DLD1 (cell line): ENCODE measurements around the gene TRHDE.
"Not testable (repeated sequence)": the region's sequence is repeated elsewhere in the genome, so short reads cannot be mapped to it uniquely, and the experiment has no call there.

Experiments
- in situ Hi-C: cut with HindIII; loops from 2 replicates; pipeline ENCODE4 v1.10.0; 2017; ENCODE audit warnings: low sequenced_read_pairs

TRHDE gene

GRCh38 chr12:72499244-72499643, 227.1 kb downstream of the TRHDE start:
- in situ Hi-C loops: no loop called here

GRCh38 chr12:72502546-72502945, 230.4 kb downstream of the TRHDE start:
- in situ Hi-C loops: no loop called here

GRCh38 chr12:72505227-72505626, 233.1 kb downstream of the TRHDE start:
- in situ Hi-C loops: no loop called here

- in situ Hi-C loops: no loop called here
Observed at GRCh38 chr12:72509891-72510290, 237.7 kb downstream of the TRHDE start.

- in situ Hi-C loops: no loop called here
Observed at GRCh38 chr12:72510772-72511171, 238.6 kb downstream of the TRHDE start.

GRCh38 chr12:72511498-72511897, 239.3 kb downstream of the TRHDE start:
- in situ Hi-C loops: no loop called here

- in situ Hi-C loops: no loop called here
Observed at GRCh38 chr12:72511906-72512305, 239.7 kb downstream of the TRHDE start.

GRCh38 chr12:72520044-72520678, 248.0 kb downstream of the TRHDE start:
- in situ Hi-C loops: not testable (repeated sequence)

GRCh38 chr12:72521326-72521725, 249.2 kb downstream of the TRHDE start:
- in situ Hi-C loops: no loop called here

- in situ Hi-C loops: no loop called here
Observed at GRCh38 chr12:72522411-72522810, 250.2 kb downstream of the TRHDE start.

GRCh38 chr12:72523754-72524153, 251.6 kb downstream of the TRHDE start:
- in situ Hi-C loops: no loop called here

- in situ Hi-C loops: no loop called here
Observed at GRCh38 chr12:72535212-72535990, 263.2 kb downstream of the TRHDE start.

GRCh38 chr12:72540811-72541210, 268.6 kb downstream of the TRHDE start:
- in situ Hi-C loops: no loop called here

- in situ Hi-C loops: no loop called here
Observed at GRCh38 chr12:72543777-72544467, 271.8 kb downstream of the TRHDE start.

GRCh38 chr12:72546106-72546505, 273.9 kb downstream of the TRHDE start:
- in situ Hi-C loops: no loop called here

- in situ Hi-C loops: no loop called here
Observed at GRCh38 chr12:72547573-72547972, 275.4 kb downstream of the TRHDE start.

GRCh38 chr12:72549184-72549583, 277.0 kb downstream of the TRHDE start:
- in situ Hi-C loops: no loop called here

GRCh38 chr12:72560003-72560769, 288.0 kb downstream of the TRHDE start:
- in situ Hi-C loops: no loop called here

- in situ Hi-C loops: no loop called here
Observed at GRCh38 chr12:72570601-72571000, 298.4 kb downstream of the TRHDE start.

- in situ Hi-C loops: no loop called here
Observed at GRCh38 chr12:72574138-72574537, 302.0 kb downstream of the TRHDE start.

GRCh38 chr12:72578327-72578726, 306.2 kb downstream of the TRHDE start:
- in situ Hi-C loops: no loop called here
